Neural progenitor cell (in vitro differentiated cells): ENCODE measurements around the gene NGLY1. TPM values are rescaled to one million over a fixed set of nuclear protein-coding genes. Genes with fewer than 3 reads are reported as not detected.

Source experiments
- DNase-seq: peaks from one replicate; pipeline ENCODE4 v3.0.0-alpha.2; 2016; ENCODE audit warnings: low spot score
- H2AFZ ChIP-seq: fragments of 200-600 bp; sonication (generic); replicated peaks from 2 replicates; pipeline ENCODE4 v1.6.1; 2016; ENCODE audit warnings: antibody characterized with exemption
- H3F3A ChIP-seq: fragments of 200-600 bp; sonication (generic); 2 replicates; pipeline ENCODE4 v1.6.1; 2016; ENCODE audit warnings: antibody characterized with exemption, low read depth
- H3K27ac ChIP-seq: fragments of 200-600 bp; sonication (generic); 2 replicates; pipeline ENCODE4 v1.5.1; 2016; ENCODE audit warnings: mild to moderate bottlenecking
- H3K27me3 ChIP-seq: fragments of 200-600 bp; sonication (generic); 2 replicates; pipeline ENCODE4 v1.6.1; 2016; ENCODE audit warnings: mild to moderate bottlenecking, moderate library complexity
- H3K36me3 ChIP-seq: fragments of 200-600 bp; sonication (generic); 2 replicates; pipeline ENCODE4 v1.5.1; 2016
- H3K4me1 ChIP-seq: fragments of 200-600 bp; sonication (generic); 2 replicates; pipeline ENCODE4 v1.6.1; 2016; ENCODE audit warnings: mixed run types
- H3K4me2 ChIP-seq: fragments of 200-600 bp; sonication (generic); 2 replicates; pipeline ENCODE4 v1.6.1; 2016
- H3K4me3 ChIP-seq: fragments of 200-600 bp; sonication (generic); 2 replicates; pipeline ENCODE4 v1.5.1; 2016
- H3K79me2 ChIP-seq: fragments of 200-600 bp; sonication (generic); 2 replicates; pipeline ENCODE4 v1.6.1; 2016; ENCODE audit warnings: low read depth
- H3K9ac ChIP-seq: fragments of 200-600 bp; sonication (generic); 2 replicates; pipeline ENCODE4 v1.6.1; 2016
- H3K9me3 ChIP-seq: fragments of 200-600 bp; sonication (generic); 2 replicates; pipeline ENCODE4 v1.5.1; 2016; ENCODE audit warnings: low read depth
- H4K20me1 ChIP-seq: fragments of 200-600 bp; sonication (generic); 2 replicates; pipeline ENCODE4 v1.6.1; 2016; ENCODE audit warnings: low read depth
- H3K27ac Mint-ChIP-seq: 3 replicates; pipeline ENCODE4 v1.8.0; 2021; ENCODE audit warnings: mixed read lengths
- H3K27me3 Mint-ChIP-seq: 2 replicates; pipeline ENCODE4 v1.8.0; 2022; ENCODE audit warnings: low read depth, mild to moderate bottlenecking, inconsistent platforms, moderate library complexity, mixed read lengths; ENCODE audit not compliant: insufficient read depth
- H3K36me3 Mint-ChIP-seq: 3 replicates; pipeline ENCODE4 v1.8.0; 2021; ENCODE audit warnings: mixed read lengths
- H3K4me1 Mint-ChIP-seq: 3 replicates; pipeline ENCODE4 v1.8.0; 2021; ENCODE audit warnings: mixed read lengths
- H3K4me3 Mint-ChIP-seq: 3 replicates; pipeline ENCODE4 v1.8.0; 2021; ENCODE audit warnings: mild to moderate bottlenecking, moderate library complexity, mixed read lengths
- H3K9me3 Mint-ChIP-seq: 3 replicates; pipeline ENCODE4 v1.8.0; 2020; ENCODE audit warnings: mixed read lengths
- EZH2 ChIP-seq: fragments of 200-600 bp; sonication (generic); IDR thresholded peaks from 2 replicates; pipeline ENCODE4 v1.6.1; 2017; ENCODE audit warnings: antibody characterized with exemption, mild to moderate bottlenecking, moderate library complexity
- EZH2phosphoT487 ChIP-seq: fragments of 200-600 bp; sonication (generic); IDR thresholded peaks from 2 replicates; pipeline ENCODE4 v1.6.1; 2017; ENCODE audit warnings: antibody characterized with exemption
- total RNA-seq: library from RNA; depleted of rRNA; stranded (reverse); fragments of >200 nt; gene quantifications from 2 replicates; pipeline ENCODE4 v1.2.3, GENCODE V29; 2015; ENCODE audit warnings: low replicate concordance
- TF ChIP-seq, protein P1 (sequence below): fragments of 200-600 bp; sonication (generic); IDR thresholded peaks from 2 replicates; pipeline ENCODE4 v1.5.1; 2017; ENCODE audit warnings: antibody characterized with exemption, mild to moderate bottlenecking

The NGLY1 gene
- total RNA-seq, 1 donor from 2014 or later, result 45.0 TPM

DNA sequence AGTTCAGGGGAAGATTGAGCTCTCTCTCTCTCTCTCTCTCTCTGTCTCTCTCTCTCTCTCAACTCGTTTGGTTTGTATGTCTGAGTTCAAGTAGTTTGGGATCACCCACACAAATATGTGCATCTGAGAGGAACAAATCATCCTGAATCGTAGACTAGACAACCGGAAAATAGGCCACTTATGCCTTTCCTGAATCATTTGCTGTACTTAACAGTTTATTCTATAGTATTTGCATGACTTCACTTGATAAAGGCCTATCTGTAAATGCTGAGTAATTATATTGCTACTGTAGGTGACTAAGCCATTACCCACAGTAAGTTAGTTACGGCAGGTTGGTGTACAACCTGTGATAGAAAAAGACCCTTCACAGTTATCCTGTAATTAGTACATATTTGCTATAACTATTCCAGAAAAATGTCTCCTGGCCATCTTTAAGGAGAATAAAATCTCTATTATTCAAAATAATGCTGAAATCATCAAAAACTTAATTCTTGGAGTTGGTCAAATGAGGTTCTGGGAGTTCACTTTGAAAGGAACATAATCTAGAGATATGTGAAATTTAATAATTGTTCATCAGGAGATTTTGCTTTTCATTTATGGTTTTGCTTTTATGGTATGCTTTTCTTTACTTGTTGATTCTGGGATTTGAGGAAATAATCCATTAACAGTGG lies 37.7 kb upstream of the NGLY1 start:
- no peak overlapping the region for H3K4me3 Mint-ChIP-seq
- H3F3A ChIP-seq, result no peaks in the 10 kb centered on the region
- H3K4me1 ChIP-seq, result no peaks in the 10 kb centered on the region
- H2AFZ ChIP-seq, result no peak overlapping the region
- no peaks in the 10 kb centered on the region for H3K9me3 ChIP-seq
- H3K9ac ChIP-seq, result no peak overlapping the region
- DNase-seq, result no peak
- H3K4me3 ChIP-seq, result no peak overlapping the region
- no peaks in the 10 kb centered on the region for H3K27me3 ChIP-seq
- no peak for TF ChIP-seq EZH2phosphoT487
- TF ChIP-seq EZH2, result no peak
- TF ChIP-seq, protein P1, sequence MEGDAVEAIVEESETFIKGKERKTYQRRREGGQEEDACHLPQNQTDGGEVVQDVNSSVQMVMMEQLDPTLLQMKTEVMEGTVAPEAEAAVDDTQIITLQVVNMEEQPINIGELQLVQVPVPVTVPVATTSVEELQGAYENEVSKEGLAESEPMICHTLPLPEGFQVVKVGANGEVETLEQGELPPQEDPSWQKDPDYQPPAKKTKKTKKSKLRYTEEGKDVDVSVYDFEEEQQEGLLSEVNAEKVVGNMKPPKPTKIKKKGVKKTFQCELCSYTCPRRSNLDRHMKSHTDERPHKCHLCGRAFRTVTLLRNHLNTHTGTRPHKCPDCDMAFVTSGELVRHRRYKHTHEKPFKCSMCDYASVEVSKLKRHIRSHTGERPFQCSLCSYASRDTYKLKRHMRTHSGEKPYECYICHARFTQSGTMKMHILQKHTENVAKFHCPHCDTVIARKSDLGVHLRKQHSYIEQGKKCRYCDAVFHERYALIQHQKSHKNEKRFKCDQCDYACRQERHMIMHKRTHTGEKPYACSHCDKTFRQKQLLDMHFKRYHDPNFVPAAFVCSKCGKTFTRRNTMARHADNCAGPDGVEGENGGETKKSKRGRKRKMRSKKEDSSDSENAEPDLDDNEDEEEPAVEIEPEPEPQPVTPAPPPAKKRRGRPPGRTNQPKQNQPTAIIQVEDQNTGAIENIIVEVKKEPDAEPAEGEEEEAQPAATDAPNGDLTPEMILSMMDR, result no peak
- peaks cover 2% of the 10 kb centered on the region for H3K27me3 Mint-ChIP-seq
- H3K4me1 Mint-ChIP-seq, result no peaks in the 10 kb centered on the region
- no peak overlapping the region for H3K27ac Mint-ChIP-seq
- no peaks in the 10 kb centered on the region for H3K79me2 ChIP-seq
- H3K9me3 Mint-ChIP-seq, result peaks cover 3% of the 10 kb centered on the region
- H3K4me2 ChIP-seq, result no peak overlapping the region
- no peaks in the 10 kb centered on the region for H3K36me3 ChIP-seq
- H3K27ac ChIP-seq, result no peak overlapping the region
- H3K36me3 Mint-ChIP-seq, result no peaks in the 10 kb centered on the region
- H4K20me1 ChIP-seq, result no peaks in the 10 kb centered on the region

DNA sequence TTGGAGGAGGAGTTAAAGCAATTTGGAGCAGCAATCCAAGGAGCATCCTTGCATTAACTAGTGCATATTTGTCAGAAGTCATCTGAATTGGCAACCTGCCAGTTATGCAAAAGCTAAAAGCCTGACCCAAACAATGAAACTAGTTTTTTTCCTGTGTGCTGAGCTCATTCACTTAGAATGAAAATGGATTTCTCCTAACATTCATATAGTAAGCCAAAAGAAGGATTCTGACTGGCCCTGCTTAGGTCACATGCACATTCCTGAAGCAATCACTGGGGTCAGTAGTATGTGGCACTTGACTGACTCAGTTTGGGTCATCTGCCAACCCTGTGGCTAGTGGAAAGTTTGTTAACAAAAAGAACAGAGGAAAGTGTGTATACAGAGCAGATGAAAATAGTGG lies 37.1 kb upstream of the NGLY1 start:
- Mint-ChIP-seq H3K9me3 (peaks cover 5% of the 10 kb centered on the region), H3K4me1 (no peaks in the 10 kb centered on the region), H3K4me3 (no peak overlapping the region), H3K36me3 (no peaks in the 10 kb centered on the region), H3K27ac (no peak overlapping the region), H3K27me3 (peaks cover 2% of the 10 kb centered on the region)
- H3K36me3 ChIP-seq, result no peaks in the 10 kb centered on the region
- H3K79me2 ChIP-seq, result no peaks in the 10 kb centered on the region
- no peak overlapping the region for H2AFZ ChIP-seq
- TF ChIP-seq EZH2 (no peak), EZH2phosphoT487 (no peak)
- TF ChIP-seq, protein P1, result no peak
- H3K4me1 ChIP-seq, result no peaks in the 10 kb centered on the region
- H3K27ac ChIP-seq, result no peak overlapping the region
- H3K4me3 ChIP-seq, result no peak overlapping the region
- no peaks in the 10 kb centered on the region for H4K20me1 ChIP-seq
- no peak overlapping the region for H3K4me2 ChIP-seq
- H3K9ac ChIP-seq, result no peak overlapping the region
- no peaks in the 10 kb centered on the region for H3K27me3 ChIP-seq
- no peaks in the 10 kb centered on the region for H3F3A ChIP-seq
- H3K9me3 ChIP-seq, result no peaks in the 10 kb centered on the region
- no peak for DNase-seq

DNA sequence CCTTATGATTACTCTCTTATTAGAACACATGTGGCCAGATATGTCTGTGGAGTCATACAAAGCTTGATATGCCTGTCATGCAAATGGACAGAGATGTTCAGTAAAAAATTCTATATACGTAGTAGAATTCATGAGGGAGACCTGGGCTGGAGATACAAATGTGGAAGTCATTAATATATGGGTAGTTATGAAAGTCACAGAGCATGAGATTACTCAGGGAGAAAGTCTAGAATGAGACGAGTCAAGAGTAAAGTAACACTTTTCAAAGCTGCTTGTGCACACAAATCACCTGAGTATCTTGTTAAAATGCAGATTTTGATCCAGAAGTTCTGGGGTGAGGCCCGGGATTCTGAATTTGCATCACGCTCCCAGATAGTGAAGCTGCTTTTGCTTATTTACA lies 35.1 kb upstream of the NGLY1 start:
- Histone ChIP-seq H3K36me3 (no peaks in the 10 kb centered on the region), H3F3A (no peaks in the 10 kb centered on the region), H3K79me2 (no peaks in the 10 kb centered on the region), H3K27ac (no peak overlapping the region), H3K4me1 (no peaks in the 10 kb centered on the region), H2AFZ (no peak overlapping the region), H3K4me2 (no peak overlapping the region), H4K20me1 (no peaks in the 10 kb centered on the region), H3K27me3 (no peaks in the 10 kb centered on the region), H3K9me3 (no peaks in the 10 kb centered on the region), H3K4me3 (no peak overlapping the region), H3K9ac (no peak overlapping the region)
- peaks cover 2% of the 10 kb centered on the region for H3K27me3 Mint-ChIP-seq
- H3K36me3 Mint-ChIP-seq, result no peaks in the 10 kb centered on the region
- no peaks in the 10 kb centered on the region for H3K4me1 Mint-ChIP-seq
- H3K27ac Mint-ChIP-seq, result no peak overlapping the region
- DNase-seq, result no peak
- peaks cover 11% of the 10 kb centered on the region for H3K9me3 Mint-ChIP-seq
- H3K4me3 Mint-ChIP-seq, result no peak overlapping the region
- no peak for TF ChIP-seq EZH2
- TF ChIP-seq, protein P1, result no peak
- TF ChIP-seq EZH2phosphoT487, result no peak
